DMS53 treated with DMSO at 0.1 percent for 48 hours (cell line): ENCODE data around the gene TMEM192.
"Not testable (repeated sequence)": the region's sequence is repeated elsewhere in the genome, so short reads cannot be mapped to it uniquely, and the experiment has no call there.

ENCODE experiments used
- DNase-seq: peaks from one replicate; lab custom pipeline; 2025; ENCODE audit not compliant: unreplicated experiment; lab: John Stamatoyannopoulos, UW

The TMEM192 gene

DNA sequence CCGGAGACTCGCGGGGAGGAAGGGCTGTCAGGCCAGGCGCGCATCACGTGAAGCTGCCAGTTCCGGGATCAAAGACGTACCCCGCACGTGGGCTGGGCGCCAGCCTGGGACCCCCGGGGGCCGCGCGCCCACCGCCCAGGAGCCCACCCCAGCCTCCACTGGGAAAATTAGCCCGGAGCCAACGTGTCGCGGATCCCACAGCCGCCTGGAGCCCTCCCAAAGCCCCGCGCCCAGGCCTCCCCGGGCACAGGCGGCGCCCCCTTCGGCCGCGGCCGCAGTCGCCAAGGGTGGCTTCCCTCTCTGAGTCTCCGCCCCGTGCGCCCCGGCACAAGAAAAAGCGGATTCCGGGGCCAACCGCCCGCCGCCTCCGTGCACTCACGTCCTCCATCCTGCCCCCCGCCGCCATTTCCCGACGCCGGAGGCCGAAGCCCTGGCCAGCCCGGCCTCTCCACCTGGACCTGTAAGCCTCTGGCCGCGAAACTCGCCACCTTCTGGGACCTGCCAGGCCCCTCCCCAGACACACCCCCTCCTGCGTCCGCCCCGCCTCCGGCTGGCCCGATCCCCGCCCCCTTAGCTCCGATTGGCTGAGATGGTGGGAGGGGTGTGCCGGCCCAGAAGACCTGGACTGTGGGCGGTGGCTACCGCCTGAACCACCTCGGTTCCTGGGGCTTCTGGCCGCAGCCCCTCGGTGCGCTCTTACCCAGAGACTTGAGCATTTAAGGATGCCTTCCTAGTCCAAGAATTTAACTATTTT is at the start of gene TMEM192:
Gene TMEM192 (minus strand): TSS at position 493 of the 754 bp plus-strand sequence. CDS start 87 bp downstream, at position 406.
- DNase-seq: peak; percentile 83

GRCh38 chr4:165158762-165159161 is 46.1 kb upstream of the TMEM192 start:
- no peak for DNase-seq

GRCh38 chr4:165156906-165157305 is 44.2 kb upstream of the TMEM192 start:
- no peak for DNase-seq

- no peak for DNase-seq
Measured at GRCh38 chr4:165154482-165154881, 41.8 kb upstream of the TMEM192 start.

GRCh38 chr4:165152527-165152926 is 39.9 kb upstream of the TMEM192 start:
- DNase-seq: no peak

- no peak for DNase-seq
Measured at GRCh38 chr4:165151734-165152133, 39.1 kb upstream of the TMEM192 start.

- no peak for DNase-seq
Measured at GRCh38 chr4:165150545-165150944, 37.9 kb upstream of the TMEM192 start.

- DNase-seq: no peak
Measured at GRCh38 chr4:165138843-165139242, 26.2 kb upstream of the TMEM192 start.

DNA sequence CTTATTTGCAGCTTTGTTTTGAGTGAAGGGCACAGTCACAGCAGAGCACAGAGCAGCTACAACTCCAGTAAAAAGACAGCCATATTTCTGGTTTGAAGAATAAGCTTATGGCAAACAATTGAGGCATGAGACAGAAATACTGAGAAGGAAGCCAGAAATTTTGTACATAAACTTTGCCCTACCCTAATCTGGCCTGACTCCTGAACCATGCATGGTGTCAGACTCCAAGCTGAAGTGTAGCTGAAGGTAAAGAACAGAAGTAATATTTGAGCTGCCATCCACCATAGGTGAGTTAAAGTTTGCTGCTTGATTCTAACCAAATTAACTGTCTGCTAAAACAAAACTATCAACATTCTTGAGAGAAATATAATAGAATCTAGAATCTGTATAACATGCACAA is 24.5 kb upstream of the TMEM192 start:
- DNase-seq: no peak

DNA sequence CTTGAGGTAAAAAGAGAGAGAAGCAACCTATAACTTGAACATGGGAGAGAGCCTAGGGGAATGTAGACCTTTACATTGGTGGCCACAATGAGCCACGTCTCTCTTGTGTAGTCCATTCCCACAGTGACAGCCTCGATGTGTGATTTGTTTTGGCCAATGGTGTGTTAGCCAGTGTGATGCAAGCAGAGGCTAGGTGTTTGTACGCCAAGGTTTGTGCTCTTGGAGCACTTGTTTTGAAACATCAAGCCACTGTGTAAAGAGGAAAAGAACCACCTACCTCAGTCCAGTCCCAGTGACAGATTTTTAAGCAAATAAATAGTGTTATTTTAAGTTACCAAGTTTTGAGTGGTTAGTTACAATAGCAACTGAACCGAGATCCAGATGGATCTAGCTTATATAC is 23.9 kb upstream of the TMEM192 start:
- DNase-seq: no peak

GRCh38 chr4:165133150-165133549 is 20.5 kb upstream of the TMEM192 start:
- no peak for DNase-seq

GRCh38 chr4:165131247-165131832 is 18.7 kb upstream of the TMEM192 start:
- peak; percentile 20 for DNase-seq

DNA sequence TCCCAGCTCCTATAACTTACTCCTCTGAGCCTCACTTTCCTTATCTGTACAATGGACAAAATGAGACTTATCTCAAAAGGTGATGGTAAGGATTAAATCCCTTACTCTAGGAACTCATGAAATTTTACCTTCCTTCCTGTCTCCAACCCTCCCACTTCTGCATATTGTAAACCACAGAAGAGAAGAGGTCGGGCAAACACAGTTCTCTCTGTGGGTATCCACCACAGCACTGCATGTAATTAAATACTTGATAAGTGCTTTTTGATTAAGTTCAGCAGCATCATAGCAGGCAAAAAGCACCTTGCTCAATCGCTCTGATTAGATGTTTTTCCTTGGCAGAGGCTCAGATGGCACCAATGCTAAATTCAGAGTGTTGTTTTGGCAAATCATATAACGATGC is 17.3 kb upstream of the TMEM192 start:
- no peak for DNase-seq

DNA sequence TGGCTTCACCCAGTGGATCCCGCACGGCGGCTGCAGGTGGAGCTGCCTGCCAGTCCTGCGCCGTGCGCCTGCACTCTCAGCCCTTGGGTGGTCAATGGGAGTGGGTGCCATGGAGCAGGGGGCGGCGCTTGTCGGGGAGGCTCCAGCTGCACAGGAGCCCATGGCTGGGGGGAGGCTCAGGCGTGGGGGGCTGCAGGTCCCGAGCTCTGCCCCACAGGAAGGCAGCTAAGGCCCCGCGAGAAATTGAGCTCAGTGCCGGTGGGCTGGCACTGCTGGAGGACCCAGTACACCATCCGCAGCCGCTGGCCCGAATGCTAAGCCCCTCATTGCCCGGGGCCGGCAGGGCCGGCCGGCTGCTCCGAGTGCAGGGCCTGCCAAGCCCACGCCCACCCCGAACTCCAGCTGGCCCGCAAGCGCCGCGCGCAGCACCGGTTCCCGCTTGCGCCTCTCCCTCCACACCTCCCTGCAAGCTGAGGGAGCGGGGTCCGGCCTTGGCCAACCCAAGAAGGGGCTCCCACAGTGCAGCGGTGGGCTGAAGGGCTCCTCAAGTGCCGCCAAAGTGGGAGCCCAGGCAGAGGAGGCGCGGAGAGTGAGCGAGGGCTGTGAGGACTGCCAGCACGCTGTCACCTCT is 13.3 kb upstream of the TMEM192 start:
- DNase-seq: not testable (repeated sequence)

DNA sequence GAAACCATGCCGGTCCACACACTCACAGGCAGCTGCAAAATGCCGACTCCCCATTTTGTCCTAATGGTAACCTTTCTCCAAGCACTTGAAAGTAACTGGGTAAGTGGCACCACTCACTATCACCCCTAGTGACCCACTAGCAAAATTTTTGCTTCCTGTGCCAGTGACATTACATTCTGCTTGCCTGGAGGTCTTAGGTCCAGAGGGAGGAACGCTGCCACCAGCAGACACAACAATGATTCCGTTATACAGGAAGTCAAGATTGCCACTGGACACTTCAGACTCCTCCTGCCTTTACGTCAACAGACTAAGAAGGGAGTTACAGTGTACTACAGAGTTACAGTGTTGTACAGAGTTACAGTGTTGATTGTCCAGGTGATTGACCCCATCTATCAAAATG is 11.8 kb upstream of the TMEM192 start:
- no peak for DNase-seq

- DNase-seq: no peak
Measured at GRCh38 chr4:165118256-165118909, 5.7 kb upstream of the TMEM192 start.

- DNase-seq: no peak
Measured at GRCh38 chr4:165115301-165115700, 2.6 kb upstream of the TMEM192 start.

GRCh38 chr4:165111906-165112367 is 723 bp downstream of the TMEM192 start:
- no peak for DNase-seq

DNA sequence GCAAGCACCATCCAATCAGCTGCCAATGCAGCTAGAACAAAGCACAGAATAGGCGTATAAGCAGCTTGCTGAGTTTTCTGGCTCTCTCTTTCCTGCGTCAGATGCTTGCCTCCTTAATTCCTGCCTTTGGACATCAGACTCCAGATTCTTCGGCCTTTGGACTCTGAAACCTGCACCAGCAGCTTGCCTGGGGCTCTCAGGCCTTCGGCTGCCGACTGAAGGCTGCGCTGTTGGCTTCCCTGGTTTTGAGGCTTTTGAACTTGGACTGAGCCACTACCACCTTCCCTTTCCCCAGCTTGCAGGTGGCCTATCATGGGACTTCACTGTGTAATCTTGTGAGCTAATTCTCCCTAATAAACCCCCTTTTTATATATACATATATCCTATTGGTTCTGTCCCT is 6.1 kb downstream of the TMEM192 start:
- DNase-seq: no peak

DNA sequence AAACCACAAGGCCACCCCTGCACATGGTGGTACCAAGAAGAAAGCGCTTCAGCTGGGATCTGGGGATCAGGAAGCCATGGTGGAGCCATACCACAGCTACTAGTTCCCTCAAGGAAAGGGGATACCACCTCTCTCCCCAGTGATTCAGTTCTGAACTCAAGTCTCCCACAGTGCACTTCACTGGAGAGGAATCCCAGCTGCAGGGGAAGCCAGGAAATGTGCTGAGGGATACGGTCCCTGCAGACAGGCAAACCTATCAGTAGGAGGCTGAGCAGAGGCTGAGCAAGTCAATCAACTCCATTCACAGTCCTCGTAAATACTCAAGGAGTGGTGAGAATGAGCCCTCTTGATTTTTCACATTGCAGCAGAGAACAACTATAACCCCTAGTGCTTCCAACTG is 11.0 kb downstream of the TMEM192 start:
- DNase-seq: no peak

- DNase-seq: peak; percentile 9
Measured at GRCh38 chr4:165096776-165097175, 15.9 kb downstream of the TMEM192 start.

DNA sequence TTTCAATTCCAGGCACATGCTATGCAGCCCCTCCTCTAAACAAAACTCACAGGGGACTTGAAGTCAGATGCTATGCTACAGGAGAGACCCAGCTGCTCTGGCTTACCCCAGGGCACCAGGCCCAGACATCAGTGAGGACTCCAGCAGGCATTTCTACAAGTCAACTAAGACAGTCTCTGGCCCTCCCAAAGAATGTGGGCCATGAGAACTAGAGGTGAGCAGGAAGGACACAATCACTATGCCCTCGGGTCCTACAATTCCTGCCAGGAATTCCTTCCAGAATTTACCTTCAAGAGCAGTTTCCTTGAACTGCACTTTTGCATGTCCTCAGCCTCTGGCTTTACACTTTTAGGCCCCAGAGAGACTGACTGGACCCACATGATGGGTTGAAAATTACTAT is 17.4 kb downstream of the TMEM192 start:
- no peak for DNase-seq
